ENCODE results near the gene COL5A1. TPM values are rescaled to one million over a fixed set of nuclear protein-coding genes. Genes with fewer than 3 reads are reported as not detected.

The COL5A1 gene
- total RNA-seq, 1 donor from 2014 or later = 1,552 TPM

DNA sequence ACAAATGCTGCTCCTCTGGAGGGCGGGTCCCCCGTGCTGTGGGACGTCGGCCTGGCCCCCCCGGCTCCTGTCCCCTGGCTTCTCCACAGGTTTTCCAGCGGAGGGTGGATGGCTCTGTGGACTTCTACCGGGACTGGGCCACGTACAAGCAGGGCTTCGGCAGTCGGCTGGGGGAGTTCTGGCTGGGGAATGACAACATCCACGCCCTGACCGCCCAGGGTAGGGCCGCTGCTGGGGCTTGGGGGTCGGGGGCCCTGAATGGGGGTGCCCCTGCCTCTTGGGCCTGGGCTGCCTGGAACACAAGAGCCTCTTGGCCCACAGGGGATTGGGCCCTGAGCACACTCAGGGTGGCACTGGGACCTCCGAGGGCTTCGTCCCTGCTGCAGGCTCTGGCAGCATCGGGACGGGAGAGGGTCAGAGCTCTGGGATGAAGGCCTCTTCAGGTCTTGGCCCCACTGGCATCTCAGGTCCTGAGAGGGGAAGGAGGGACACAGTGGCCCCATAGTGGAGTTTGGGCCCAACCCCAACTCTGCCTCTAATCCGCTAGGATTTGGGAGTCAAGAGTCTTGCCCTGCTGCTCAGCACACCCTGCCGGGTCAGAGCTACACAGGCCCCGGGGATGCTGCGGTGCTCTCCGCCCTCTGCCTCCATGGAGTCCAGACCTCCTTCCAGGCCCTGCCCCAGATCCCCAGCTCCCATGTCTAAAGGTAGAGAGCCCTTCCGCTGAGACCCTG is 244.2 kb downstream of the COL5A1 start:
- Mint-ChIP-seq H3K9me3 (ENCODE audit: unreplicated experiment) (no peaks in the 10 kb centered on the region), H3K4me1 (ENCODE audit: unreplicated experiment) (no peaks in the 10 kb centered on the region), H3K36me3 (ENCODE audit: unreplicated experiment) (no peaks in the 10 kb centered on the region), H3K27me3 (ENCODE audit: unreplicated experiment) (peaks cover 21% of the 10 kb centered on the region), H3K4me3 (ENCODE audit: unreplicated experiment) (no peak overlapping the region), H3K27ac (ENCODE audit: unreplicated experiment) (no peak overlapping the region)
- peak; percentile 83 for DNase-seq (ENCODE audit: extremely low spot score, unreplicated experiment)
- no peak for TF ChIP-seq CTCF (IDR thresholded peaks at IDR 0.05)

GRCh38 chr9:134886413-134886913 is 244.9 kb downstream of the COL5A1 start:
- H3K27ac Mint-ChIP-seq (ENCODE audit: unreplicated experiment) = no peak overlapping the region

GRCh38 chr9:134887219-134887618 is 245.6 kb downstream of the COL5A1 start:
- peak; percentile 57 for DNase-seq (ENCODE audit: extremely low spot score, unreplicated experiment)
- Mint-ChIP-seq H3K27ac (ENCODE audit: unreplicated experiment) (no peak overlapping the region), H3K27me3 (ENCODE audit: unreplicated experiment) (peaks cover 25% of the 10 kb centered on the region), H3K9me3 (ENCODE audit: unreplicated experiment) (no peaks in the 10 kb centered on the region), H3K4me3 (ENCODE audit: unreplicated experiment) (no peak overlapping the region), H3K4me1 (ENCODE audit: unreplicated experiment) (peaks cover 4% of the 10 kb centered on the region), H3K36me3 (ENCODE audit: unreplicated experiment) (no peaks in the 10 kb centered on the region)
- TF ChIP-seq CTCF (IDR thresholded peaks at IDR 0.05) = no peak

More at GRCh38 chr9:134886413-134886913, 244.9 kb downstream of the COL5A1 start:
- TF ChIP-seq CTCF (IDR thresholded peaks at IDR 0.05) = no peak
- H3K27me3 Mint-ChIP-seq (ENCODE audit: unreplicated experiment) = peaks cover 25% of the 10 kb centered on the region
- DNase-seq (ENCODE audit: extremely low spot score, unreplicated experiment) = peak; percentile 76
- no peaks in the 10 kb centered on the region for H3K9me3 Mint-ChIP-seq (ENCODE audit: unreplicated experiment)
- no peak overlapping the region for H3K4me3 Mint-ChIP-seq (ENCODE audit: unreplicated experiment)
- H3K36me3 Mint-ChIP-seq (ENCODE audit: unreplicated experiment) = no peaks in the 10 kb centered on the region
- H3K4me1 Mint-ChIP-seq (ENCODE audit: unreplicated experiment) = no peaks in the 10 kb centered on the region

DNA sequence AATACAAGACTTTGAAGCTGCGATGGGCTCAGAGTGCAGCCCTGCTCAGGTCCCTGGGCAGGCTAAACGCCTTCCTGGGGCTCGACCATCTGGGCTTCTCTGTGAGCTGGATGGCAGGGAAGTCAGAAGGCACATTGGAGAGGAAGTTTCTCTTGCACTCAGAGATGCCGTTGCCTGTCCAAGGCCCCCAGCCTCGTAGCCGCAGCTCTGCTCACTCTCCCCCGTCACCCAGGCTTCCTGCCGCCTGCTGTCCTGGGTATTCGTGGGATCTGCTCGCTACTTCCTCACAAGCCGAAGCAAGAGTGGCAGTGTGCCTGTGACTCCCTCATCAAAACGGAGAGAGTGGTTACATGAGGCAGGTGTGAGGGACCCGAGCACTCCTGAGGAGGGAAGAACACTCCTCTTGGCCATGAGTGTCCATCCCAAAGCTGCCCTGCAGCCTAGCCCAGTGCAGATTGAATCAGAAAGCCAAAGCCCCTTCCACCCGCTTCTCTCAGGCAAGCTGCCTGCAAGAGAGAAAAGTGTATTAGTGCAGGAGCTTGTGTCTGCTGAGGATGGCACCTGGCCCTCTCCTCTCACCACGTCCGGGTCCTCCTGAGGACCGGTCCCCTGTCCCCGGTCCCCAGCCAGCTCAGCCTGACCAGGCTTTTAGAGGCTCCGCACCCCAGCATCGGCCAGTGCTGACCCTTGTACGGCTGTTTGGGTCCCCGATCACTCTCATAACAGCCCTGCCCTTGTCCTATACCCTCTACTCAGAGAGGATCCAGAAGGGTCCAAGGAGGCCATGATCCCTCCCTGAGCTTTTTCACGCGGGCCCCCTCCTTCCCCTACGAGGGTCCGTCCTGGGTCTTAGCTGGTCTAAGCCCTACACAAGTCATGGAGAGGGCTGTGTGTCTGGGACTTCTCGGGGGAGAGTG is 246.3 kb downstream of the COL5A1 start:
- peaks cover 5% of the 10 kb centered on the region for H3K4me1 Mint-ChIP-seq (ENCODE audit: unreplicated experiment)
- H3K9me3 Mint-ChIP-seq (ENCODE audit: unreplicated experiment) = no peaks in the 10 kb centered on the region
- H3K27ac Mint-ChIP-seq (ENCODE audit: unreplicated experiment) = no peak overlapping the region
- no peaks in the 10 kb centered on the region for H3K36me3 Mint-ChIP-seq (ENCODE audit: unreplicated experiment)
- H3K27me3 Mint-ChIP-seq (ENCODE audit: unreplicated experiment) = peaks cover 25% of the 10 kb centered on the region
- peak; percentile 82 for DNase-seq (ENCODE audit: extremely low spot score, unreplicated experiment)
- H3K4me3 Mint-ChIP-seq (ENCODE audit: unreplicated experiment) = no peak overlapping the region
- TF ChIP-seq CTCF (IDR thresholded peaks at IDR 0.05) = no peak

All from osteocyte (in vitro differentiated cells).